Measurements from ENCODE around the gene MED16.

GRCh38 chr19:934865-935479 is 42.0 kb upstream of the MED16 start:
- TF ChIP-seq, protein P1, sequence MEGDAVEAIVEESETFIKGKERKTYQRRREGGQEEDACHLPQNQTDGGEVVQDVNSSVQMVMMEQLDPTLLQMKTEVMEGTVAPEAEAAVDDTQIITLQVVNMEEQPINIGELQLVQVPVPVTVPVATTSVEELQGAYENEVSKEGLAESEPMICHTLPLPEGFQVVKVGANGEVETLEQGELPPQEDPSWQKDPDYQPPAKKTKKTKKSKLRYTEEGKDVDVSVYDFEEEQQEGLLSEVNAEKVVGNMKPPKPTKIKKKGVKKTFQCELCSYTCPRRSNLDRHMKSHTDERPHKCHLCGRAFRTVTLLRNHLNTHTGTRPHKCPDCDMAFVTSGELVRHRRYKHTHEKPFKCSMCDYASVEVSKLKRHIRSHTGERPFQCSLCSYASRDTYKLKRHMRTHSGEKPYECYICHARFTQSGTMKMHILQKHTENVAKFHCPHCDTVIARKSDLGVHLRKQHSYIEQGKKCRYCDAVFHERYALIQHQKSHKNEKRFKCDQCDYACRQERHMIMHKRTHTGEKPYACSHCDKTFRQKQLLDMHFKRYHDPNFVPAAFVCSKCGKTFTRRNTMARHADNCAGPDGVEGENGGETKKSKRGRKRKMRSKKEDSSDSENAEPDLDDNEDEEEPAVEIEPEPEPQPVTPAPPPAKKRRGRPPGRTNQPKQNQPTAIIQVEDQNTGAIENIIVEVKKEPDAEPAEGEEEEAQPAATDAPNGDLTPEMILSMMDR (IDR thresholded peaks at IDR 0.05; ENCODE audit: borderline replicate concordance, extremely low read depth, low read length, poor library complexity, severe bottlenecking), result no peak
- TF ChIP-seq EZH2 (IDR thresholded peaks at IDR 0.05; ENCODE audit: borderline replicate concordance, low read depth, low read length, severe bottlenecking), result no peak
